Panc1 (cell line): Measurements from ENCODE around the gene TYRP1.

ENCODE experiments used
- TF ChIP-seq, protein P1 (sequence below): fragments of 450-650 bp; IDR thresholded peaks from 2 replicates; pipeline ENCODE4 v1.5.1; 2017; ENCODE audit warnings: mild to moderate bottlenecking
- TF ChIP-seq, protein P2 (sequence below), 2 experiments: IDR thresholded peaks; 2 replicates each; pipeline ENCODE4 v1.6.1; 2011 to 2012; ENCODE audit warnings: low read depth in 2 of 2, control low read depth in 1 of 2, low read length in 1 of 2, mild to moderate bottlenecking in 1 of 2, moderate library complexity in 1 of 2; ENCODE audit not compliant: insufficient read depth in 1 of 2

DNA sequence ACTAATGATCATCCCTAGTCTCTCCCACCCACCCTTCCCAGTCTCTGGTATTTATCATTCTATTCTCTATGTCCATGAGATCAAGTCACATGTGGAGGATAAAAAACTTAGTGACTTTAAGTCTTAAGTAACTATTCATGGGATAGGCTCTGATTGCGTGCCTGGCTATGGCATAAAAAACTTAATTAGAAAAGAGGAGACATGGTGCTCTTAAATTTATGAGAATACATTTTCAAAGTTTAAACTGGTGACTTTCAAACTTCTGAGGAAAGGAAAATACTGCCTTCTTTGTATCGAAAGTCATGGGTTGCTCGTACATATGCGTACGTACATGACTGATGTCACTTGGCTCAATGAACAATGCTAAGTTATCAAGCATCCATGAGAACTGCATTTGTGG is 18.2 kb upstream of the TYRP1 start:
- TF ChIP-seq, protein P1, sequence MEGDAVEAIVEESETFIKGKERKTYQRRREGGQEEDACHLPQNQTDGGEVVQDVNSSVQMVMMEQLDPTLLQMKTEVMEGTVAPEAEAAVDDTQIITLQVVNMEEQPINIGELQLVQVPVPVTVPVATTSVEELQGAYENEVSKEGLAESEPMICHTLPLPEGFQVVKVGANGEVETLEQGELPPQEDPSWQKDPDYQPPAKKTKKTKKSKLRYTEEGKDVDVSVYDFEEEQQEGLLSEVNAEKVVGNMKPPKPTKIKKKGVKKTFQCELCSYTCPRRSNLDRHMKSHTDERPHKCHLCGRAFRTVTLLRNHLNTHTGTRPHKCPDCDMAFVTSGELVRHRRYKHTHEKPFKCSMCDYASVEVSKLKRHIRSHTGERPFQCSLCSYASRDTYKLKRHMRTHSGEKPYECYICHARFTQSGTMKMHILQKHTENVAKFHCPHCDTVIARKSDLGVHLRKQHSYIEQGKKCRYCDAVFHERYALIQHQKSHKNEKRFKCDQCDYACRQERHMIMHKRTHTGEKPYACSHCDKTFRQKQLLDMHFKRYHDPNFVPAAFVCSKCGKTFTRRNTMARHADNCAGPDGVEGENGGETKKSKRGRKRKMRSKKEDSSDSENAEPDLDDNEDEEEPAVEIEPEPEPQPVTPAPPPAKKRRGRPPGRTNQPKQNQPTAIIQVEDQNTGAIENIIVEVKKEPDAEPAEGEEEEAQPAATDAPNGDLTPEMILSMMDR: no peak
- TF ChIP-seq, protein P2, sequence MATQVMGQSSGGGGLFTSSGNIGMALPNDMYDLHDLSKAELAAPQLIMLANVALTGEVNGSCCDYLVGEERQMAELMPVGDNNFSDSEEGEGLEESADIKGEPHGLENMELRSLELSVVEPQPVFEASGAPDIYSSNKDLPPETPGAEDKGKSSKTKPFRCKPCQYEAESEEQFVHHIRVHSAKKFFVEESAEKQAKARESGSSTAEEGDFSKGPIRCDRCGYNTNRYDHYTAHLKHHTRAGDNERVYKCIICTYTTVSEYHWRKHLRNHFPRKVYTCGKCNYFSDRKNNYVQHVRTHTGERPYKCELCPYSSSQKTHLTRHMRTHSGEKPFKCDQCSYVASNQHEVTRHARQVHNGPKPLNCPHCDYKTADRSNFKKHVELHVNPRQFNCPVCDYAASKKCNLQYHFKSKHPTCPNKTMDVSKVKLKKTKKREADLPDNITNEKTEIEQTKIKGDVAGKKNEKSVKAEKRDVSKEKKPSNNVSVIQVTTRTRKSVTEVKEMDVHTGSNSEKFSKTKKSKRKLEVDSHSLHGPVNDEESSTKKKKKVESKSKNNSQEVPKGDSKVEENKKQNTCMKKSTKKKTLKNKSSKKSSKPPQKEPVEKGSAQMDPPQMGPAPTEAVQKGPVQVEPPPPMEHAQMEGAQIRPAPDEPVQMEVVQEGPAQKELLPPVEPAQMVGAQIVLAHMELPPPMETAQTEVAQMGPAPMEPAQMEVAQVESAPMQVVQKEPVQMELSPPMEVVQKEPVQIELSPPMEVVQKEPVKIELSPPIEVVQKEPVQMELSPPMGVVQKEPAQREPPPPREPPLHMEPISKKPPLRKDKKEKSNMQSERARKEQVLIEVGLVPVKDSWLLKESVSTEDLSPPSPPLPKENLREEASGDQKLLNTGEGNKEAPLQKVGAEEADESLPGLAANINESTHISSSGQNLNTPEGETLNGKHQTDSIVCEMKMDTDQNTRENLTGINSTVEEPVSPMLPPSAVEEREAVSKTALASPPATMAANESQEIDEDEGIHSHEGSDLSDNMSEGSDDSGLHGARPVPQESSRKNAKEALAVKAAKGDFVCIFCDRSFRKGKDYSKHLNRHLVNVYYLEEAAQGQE (IDR thresholded peaks at IDR 0.05; ENCODE audit: insufficient read depth in 1 of 2, low read depth in 2 of 2, low read length in 1 of 2): no peak
